Gastroesophageal sphincter (tissue), 4 donors: ENCODE measurements around the gene CLEC2B. TPM values are rescaled to one million over a fixed set of nuclear protein-coding genes. Genes with fewer than 3 reads are reported as not detected.
A peak's percentile ranks its signal among the peaks of the same experiment; 100 is the strongest.

Experiments used
- ATAC-seq: fragments of 150-250 bp; one replicate; pipeline ENCODE4 v1.9.1; 2016; ENCODE audit warnings: mild to moderate bottlenecking, moderate library complexity
- H3K27ac ChIP-seq, 4 donors: fragments of 200-600 bp; sonication (generic) in 3 of 4; 1 replicate in 3 of 4; 2 replicates in 1 of 4; pipeline ENCODE4 v1.5.1; 2016 to 2019
- H3K27me3 ChIP-seq: fragments of 200-600 bp; sonication (generic); one replicate; pipeline ENCODE4 v1.5.1; 2019
- H3K36me3 ChIP-seq, 2 donors: fragments of 200-600 bp; sonication (generic); one replicate each; pipeline ENCODE4 v1.5.1; 2019; ENCODE audit warnings: control low read depth in 1 of 2
- H3K4me1 ChIP-seq, 3 donors: fragments of 200-600 bp; sonication (generic); 1 replicate in 2 of 3; 2 replicates in 1 of 3; pipeline ENCODE4 v1.5.1; 2016 to 2019; ENCODE audit warnings: control low read depth in 2 of 3
- H3K4me3 ChIP-seq, 2 donors: fragments of 200-600 bp; sonication (generic); one replicate each; pipeline ENCODE4 v1.5.1; 2019; ENCODE audit warnings: mild to moderate bottlenecking in 1 of 2, moderate library complexity in 1 of 2
- H3K9me3 ChIP-seq, 3 donors: fragments of 200-600 bp; sonication (generic); one replicate each; pipeline ENCODE4 v1.5.1; 2017 to 2019; ENCODE audit warnings: control low read depth in 2 of 3
- CTCF ChIP-seq, 4 experiments: fragments of 200-600 bp in 2 of 4; fragments of 450-650 bp in 2 of 4; sonication (generic) in 1 of 4; IDR thresholded peaks; one replicate each; pipeline ENCODE4 v1.5.1; 2017 to 2019; ENCODE audit warnings: antibody characterized with exemption in 4 of 4, mild to moderate bottlenecking in 2 of 4, moderate library complexity in 2 of 4
- EP300 ChIP-seq: sonication (generic); formaldehyde crosslinking; IDR thresholded peaks from one replicate; pipeline ENCODE4 v1.6.1; 2017; ENCODE audit warnings: antibody characterized with exemption, mild to moderate bottlenecking
- POLR2A ChIP-seq, 2 donors: fragments of 450-650 bp; IDR thresholded peaks; one replicate each; pipeline ENCODE4 v1.6.1; 2017; ENCODE audit warnings: antibody characterized with exemption in 2 of 2, mild to moderate bottlenecking in 2 of 2, moderate library complexity in 1 of 2
- POLR2AphosphoS5 ChIP-seq: sonication (generic); formaldehyde crosslinking; IDR thresholded peaks from one replicate; pipeline ENCODE4 v1.6.1; 2017; ENCODE audit warnings: antibody characterized with exemption
- WGBS, 2 donors: methylation state at CpG; one replicate each; pipeline ENCODE4 v1.1.5; 2018; ENCODE audit warnings: low coverage in 1 of 2; 5-methylcytosine and 5-hydroxymethylcytosine counted together
- total RNA-seq, 4 donors: library from RNA; depleted of rRNA; stranded (reverse); fragments of >200 nt; gene quantifications; one replicate each; pipeline ENCODE4 v1.1.0, GENCODE V29; 2016

The CLEC2B gene
- total RNA-seq, 4 donors from 2014 or later, result 3.4 to 16.7 (median 8.9) TPM

GRCh38 chr12:9827209-9827888 lies 41.8 kb downstream of the CLEC2B start, which contains the start of gene KLRF1:
Gene KLRF1, plus strand, starts transcription at chr12:9827481. Its CDS starts 64 bp downstream, at chr12:9827545.
- Histone ChIP-seq H3K36me3 (no peaks in the 10 kb centered on the region), H3K4me1 (no peaks in the 10 kb centered on the region), H3K27me3 (no peaks in the 10 kb centered on the region), H3K9me3 (no peaks in the 10 kb centered on the region), H3K4me3 (no peak within 1 kb of the TSS), H3K27ac (no peak within 1 kb of the TSS)
- 65 to 95% methylated on average over 3 of the region's 3 CpGs for WGBS, 2 donors
- no peak for ATAC-seq
- no peak for TF ChIP-seq CTCF (IDR thresholded peaks at IDR 0.05)
- TF ChIP-seq POLR2A (IDR thresholded peaks at IDR 0.05), result no peak
- no peak for TF ChIP-seq POLR2AphosphoS5
- no peak for TF ChIP-seq EP300

GRCh38 chr12:9820281-9820930 lies 48.7 kb downstream of the CLEC2B start:
- Histone ChIP-seq H3K4me1 (no peaks in the 10 kb centered on the region), H3K27ac (no peak overlapping the region), H3K27me3 (peaks cover 17% of the 10 kb centered on the region), H3K4me3 (no peak overlapping the region), H3K36me3 (no peaks in the 10 kb centered on the region), H3K9me3 (no peaks in the 10 kb centered on the region)
- TF ChIP-seq POLR2A (IDR thresholded peaks at IDR 0.05) (no peak), EP300 (no peak), POLR2AphosphoS5 (no peak), CTCF (IDR thresholded peaks at IDR 0.05) (no peak)
- no peak for ATAC-seq
- WGBS, 2 donors, result 79 to 80% methylated on average over 1 to 2 of the region's 9 CpGs

- no peaks in the 10 kb centered on the region for H3K36me3 ChIP-seq
- H3K27me3 ChIP-seq, result peaks cover 15% of the 10 kb centered on the region
- peak overlapping the region in 1 of 2 donors; percentile 20 for H3K4me3 ChIP-seq
- no peak for TF ChIP-seq POLR2A (IDR thresholded peaks at IDR 0.05)
- TF ChIP-seq POLR2AphosphoS5, result no peak
- TF ChIP-seq CTCF (IDR thresholded peaks at IDR 0.05), result peak in 3 of 4 experiments; percentile 35 to 59 (median 45)
- no peak for TF ChIP-seq EP300
- ATAC-seq, result peak; percentile 77
- no peaks in the 10 kb centered on the region for H3K4me1 ChIP-seq
- H3K27ac ChIP-seq, result no peak overlapping the region
- WGBS, 2 donors, result 20 to 68% methylated on average over 2 to 4 of the region's 32 CpGs
- H3K9me3 ChIP-seq, result no peaks in the 10 kb centered on the region
Measured at GRCh38 chr12:9813821-9814798, 55.0 kb downstream of the CLEC2B start.

- H3K4me1 ChIP-seq, result no peaks in the 10 kb centered on the region
- TF ChIP-seq CTCF (IDR thresholded peaks at IDR 0.05) (no peak), POLR2AphosphoS5 (no peak), POLR2A (IDR thresholded peaks at IDR 0.05) (no peak), EP300 (no peak)
- H3K27me3 ChIP-seq, result peaks cover 15% of the 10 kb centered on the region
- WGBS, 2 donors, result 85 to 88% methylated on average over 5 of the region's 5 CpGs
- H3K9me3 ChIP-seq, result no peaks in the 10 kb centered on the region
- no peaks in the 10 kb centered on the region for H3K36me3 ChIP-seq
- no peak overlapping the region for H3K4me3 ChIP-seq
- no peak overlapping the region for H3K27ac ChIP-seq
- ATAC-seq, result no peak
Measured at GRCh38 chr12:9811621-9812020, 57.5 kb downstream of the CLEC2B start.
